GM18867 (cell line): ENCODE results near the gene PACS1.

ENCODE experiments used
- ATAC-seq: cut with Tn5 transposase; IDR thresholded peaks from one replicate; pipeline ENCODE4 v1.9.1; 2021; ENCODE audit warnings: mild to moderate bottlenecking, moderate library complexity; ENCODE audit not compliant: unreplicated experiment

PACS1 gene

DNA sequence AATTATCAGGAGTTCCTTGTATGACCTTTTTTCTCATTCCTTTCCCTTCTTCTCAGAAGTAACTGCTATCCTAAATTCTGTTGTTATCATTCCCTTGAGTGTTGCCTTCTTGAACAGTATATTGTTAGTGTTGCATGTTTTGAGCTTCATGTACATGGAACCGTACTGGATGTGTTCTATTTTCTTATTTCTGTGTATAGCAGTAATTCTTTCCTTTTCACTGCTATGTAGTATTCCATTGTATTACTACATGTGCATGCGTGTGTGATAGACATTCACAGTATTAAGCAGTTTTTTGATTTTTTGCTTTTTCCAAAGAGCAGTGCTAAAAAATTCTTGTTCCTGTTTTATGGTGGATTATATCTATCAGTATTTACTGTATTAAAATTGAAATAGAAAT is 108.1 kb downstream of the PACS1 start:
- ATAC-seq, result no peak

DNA sequence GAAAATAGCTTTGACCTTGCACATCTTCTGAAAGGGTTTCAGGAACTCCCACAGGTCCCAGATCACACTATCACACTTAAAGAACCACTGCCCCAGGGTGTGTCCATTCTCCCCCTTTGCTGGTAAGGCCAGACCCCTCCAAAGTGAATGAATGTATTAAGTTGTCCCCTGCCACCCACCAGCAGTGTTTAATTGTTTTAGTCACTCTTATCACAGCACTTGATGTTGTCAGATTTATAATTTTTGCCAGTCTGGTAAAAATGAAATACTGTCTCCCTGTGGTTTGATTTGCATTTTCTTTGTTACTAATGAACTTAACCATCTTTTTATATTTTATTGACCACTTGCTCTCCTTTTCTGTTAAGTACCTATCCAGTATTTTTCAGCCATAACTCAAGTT is 108.8 kb downstream of the PACS1 start:
- ATAC-seq, result no peak

- no peak for ATAC-seq
These were observed 111.7 kb downstream of the PACS1 start for GRCh38 chr11:66181632-66182315.

DNA sequence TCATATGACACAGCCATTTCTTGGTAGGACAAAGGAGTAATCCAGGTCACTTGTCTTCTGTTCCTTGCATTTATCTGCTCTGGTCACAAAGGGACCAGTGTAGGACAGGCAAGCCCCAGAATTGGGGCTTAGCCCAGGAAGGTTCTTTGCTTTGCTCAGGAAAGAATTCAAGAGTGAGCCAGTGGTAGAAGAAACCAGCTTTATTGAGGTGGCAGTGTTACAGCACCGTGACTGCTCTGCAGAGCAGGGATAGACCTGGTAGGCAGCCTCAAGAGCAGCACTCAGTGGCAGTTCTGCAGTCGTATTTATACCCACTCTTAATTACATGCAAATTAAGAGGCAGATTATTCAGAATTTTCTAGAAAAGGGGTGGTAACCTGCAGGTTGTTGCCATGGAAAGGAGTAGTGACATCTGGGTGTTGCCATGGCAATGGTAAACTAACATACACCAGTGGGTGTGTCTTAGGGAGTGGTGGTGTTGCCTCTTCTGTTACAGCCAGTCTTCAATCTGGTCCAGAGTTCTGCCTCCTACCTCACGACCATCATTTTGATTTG is 113.5 kb downstream of the PACS1 start:
- no peak for ATAC-seq

GRCh38 chr11:66184728-66185127 is 114.7 kb downstream of the PACS1 start:
- no peak for ATAC-seq

GRCh38 chr11:66186470-66186869 is 116.4 kb downstream of the PACS1 start:
- no peak for ATAC-seq

- ATAC-seq, result no peak
These were observed 117.4 kb downstream of the PACS1 start for GRCh38 chr11:66187453-66187852.

DNA sequence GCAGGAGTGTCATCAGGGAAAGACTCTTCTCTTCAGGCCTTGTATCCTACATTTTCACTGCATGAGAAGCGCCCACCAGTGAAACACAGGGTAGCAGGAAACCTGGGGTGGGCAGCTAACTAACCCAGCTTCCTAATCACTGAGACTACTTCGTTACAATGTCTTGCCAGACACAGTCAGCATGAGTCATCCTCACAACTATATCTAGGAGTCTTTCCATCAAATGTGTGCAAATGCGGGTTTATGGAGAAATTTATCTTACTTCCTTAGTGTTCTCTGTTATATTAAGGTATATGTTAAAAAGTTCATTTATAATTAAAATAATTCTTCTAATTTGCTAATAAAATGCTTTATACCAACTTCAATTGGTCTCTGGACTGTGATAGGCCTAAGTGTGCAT is 118.5 kb downstream of the PACS1 start:
- no peak for ATAC-seq

DNA sequence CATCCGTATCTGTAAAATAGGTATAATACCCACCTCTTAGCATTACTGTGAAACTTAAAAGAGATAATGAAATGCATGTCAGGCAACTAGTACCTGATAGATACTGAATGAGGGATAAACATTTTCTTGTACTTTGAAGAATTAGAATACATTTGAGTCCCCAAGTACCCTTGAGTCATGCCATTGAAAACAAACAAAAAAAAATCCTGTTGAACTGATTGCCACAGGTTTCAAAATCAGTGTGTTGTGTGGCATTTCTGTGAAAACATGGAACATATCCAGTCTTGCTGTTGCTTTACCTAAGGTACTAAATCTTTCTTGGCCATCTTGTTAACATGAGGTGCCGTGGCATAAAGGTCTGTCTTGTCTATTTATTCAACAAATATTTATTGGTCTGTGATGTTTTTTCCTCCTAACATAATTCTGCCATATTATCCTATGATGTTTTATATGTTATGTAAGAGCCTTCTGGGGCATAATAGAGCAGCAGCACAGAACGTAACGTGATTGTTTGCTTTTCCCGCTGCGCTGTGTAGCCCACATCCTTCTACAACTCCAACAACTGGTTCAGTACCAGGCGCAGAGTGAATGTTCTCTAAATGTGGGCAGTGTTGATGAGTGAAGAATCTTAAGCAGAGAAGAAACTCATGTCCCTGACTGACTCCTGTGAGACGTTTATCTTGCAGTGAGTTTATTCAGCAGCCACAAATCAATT is 119.1 kb downstream of the PACS1 start:
- no peak for ATAC-seq

DNA sequence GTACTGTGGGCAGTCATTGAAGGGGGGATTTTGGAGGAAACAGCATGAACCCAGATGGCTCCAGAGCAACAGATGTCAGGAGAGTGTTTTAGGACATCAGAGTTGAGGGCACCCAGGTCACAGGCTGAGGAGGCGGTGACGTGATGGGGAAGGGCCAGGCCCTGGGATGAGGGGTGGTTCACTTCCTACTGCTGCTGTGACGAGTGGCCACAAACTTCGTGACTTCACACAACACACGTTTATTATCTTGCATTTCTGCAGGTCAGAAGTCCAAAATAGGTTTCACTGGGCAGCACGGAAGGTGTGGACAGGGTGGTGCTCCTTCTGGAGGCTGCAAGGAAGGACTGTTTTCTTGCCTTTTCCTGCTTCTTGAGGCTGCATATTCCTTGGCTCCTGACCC is 120.7 kb downstream of the PACS1 start:
- no peak for ATAC-seq

- no peak for ATAC-seq
These were observed 122.2 kb downstream of the PACS1 start for GRCh38 chr11:66192181-66192863.

GRCh38 chr11:66194391-66194790 is 124.3 kb downstream of the PACS1 start:
- no peak for ATAC-seq

DNA sequence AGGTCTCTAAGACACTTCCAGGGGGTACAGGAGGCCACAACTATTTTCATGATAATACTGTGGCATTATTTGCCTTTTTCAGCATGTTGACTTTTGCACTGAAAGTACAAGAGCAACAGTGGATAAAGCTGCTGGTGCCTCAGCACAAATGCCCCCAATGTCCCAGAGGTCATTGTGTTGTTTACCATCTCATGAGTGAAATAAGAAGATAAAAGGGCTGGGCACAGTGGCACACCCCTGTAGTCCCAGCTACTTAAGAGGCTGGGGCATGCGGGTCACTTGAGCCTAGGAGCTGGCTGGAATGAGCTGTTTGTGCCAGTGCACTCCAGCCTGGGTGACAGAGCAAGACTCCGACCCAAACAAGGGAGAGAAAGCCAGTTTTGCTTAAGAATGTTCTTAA is 125.8 kb downstream of the PACS1 start:
- no peak for ATAC-seq

GRCh38 chr11:66203847-66204246 is 133.8 kb downstream of the PACS1 start:
- ATAC-seq, result no peak

- no peak for ATAC-seq
These were observed 134.3 kb downstream of the PACS1 start for GRCh38 chr11:66204412-66204811.

GRCh38 chr11:66207816-66208215 is 137.7 kb downstream of the PACS1 start:
- no peak for ATAC-seq

DNA sequence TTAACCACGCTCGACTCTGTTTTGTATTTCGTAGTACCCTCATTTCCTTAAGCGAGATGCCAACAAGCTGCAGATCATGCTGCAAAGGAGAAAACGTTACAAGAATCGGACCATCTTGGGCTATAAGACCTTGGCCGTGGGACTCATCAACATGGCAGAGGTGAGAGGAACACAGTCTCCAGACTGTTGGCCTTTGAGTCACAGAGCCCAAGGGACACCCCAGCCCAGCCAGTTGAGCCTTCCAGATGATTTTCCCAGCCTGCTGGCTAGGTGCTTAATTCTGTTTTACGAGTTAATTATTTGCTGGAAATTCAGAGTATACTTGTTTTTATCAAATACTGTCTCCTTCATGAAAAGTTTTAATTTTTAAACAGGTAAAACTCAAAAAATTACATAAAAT is 141.0 kb downstream of the PACS1 start:
- no peak for ATAC-seq

- ATAC-seq, result no peak
These were observed 146.8 kb downstream of the PACS1 start for GRCh38 chr11:66216911-66217310.

DNA sequence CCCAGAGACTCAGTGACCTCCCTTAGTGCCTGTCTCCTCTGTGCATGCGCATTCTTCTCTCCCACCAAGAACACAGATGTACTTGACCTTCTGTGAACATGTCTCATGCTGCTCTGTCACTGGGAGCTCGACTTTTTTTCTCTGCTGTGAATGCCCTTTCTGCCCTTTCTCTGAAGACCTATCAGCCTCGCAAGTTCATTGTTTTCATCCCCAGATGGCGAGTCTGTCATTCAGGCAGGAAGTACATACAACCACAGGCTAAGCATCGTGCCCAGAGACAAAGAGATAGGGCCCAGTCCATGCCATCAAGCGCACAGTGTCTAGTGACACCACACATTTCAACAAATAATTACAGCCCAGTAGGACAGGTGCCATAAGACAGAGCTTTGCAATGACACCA is 148.0 kb downstream of the PACS1 start:
- no peak for ATAC-seq

- ATAC-seq, result no peak
These were observed 149.0 kb downstream of the PACS1 start for GRCh38 chr11:66218846-66219620.
